Fibroblast of the aortic adventitia (primary cell): Measurements from ENCODE around the gene KLB. TPM values are rescaled to one million over a fixed set of nuclear protein-coding genes. Genes with fewer than 3 reads are reported as not detected.
"Not testable (repeated sequence)": the region's sequence is repeated elsewhere in the genome, so short reads cannot be mapped to it uniquely, and the experiment has no call there.

Experiments used
- DNase-seq: peaks from one replicate; pipeline ENCODE4 v3.0.0-alpha.2; 2010; ENCODE audit warnings: low read depth
- H3K4me3 ChIP-seq: 2 replicates; pipeline ENCODE4 v1.5.1; 2011; ENCODE audit warnings: low read depth, mild to moderate bottlenecking, control low read depth, low read length, moderate library complexity
- CTCF ChIP-seq: IDR thresholded peaks from 2 replicates; pipeline ENCODE4 v1.5.1; 2011; ENCODE audit warnings: mild to moderate bottlenecking, low read length, control low read depth, inconsistent platforms; ENCODE audit not compliant: insufficient read depth
- total RNA-seq: library from RNA; depleted of rRNA; stranded (reverse); fragments of >200 nt; gene quantifications from 2 replicates; pipeline ENCODE4 v1.2.3, GENCODE V29; 2012; ENCODE audit warnings: low replicate concordance

The KLB gene
- total RNA-seq, 1 donor, result under 0.01 TPM

GRCh38 chr4:39365830-39366771, 40.6 kb upstream of the KLB start, which contains the start of gene RFC1:
TSS of gene RFC1 (minus strand) at chr4:39366362. CDS start at chr4:39366241, 121 bp downstream.
- no peak for TF ChIP-seq CTCF
- peak; percentile 91 for DNase-seq
- H3K4me3 ChIP-seq, result peak within 1 kb of the TSS; percentile 95

DNA sequence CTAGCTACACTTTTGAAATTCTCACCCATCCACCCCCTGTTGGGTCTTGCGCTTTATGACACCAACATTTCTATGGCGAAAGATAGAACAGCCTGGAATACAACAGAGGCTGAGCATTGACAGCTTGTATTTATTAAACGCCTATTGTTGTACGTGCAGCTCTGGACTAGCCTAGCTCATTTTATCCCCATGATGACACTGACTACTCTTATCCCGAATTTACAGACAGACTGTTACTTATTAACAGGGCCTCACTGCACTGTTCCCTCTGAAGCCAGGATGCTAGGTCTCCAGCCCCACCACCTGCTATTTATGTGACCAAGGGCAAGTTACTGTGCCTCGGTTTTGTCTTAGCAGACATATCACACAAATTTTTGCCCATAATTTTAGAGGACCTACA, 39.6 kb upstream of the KLB start:
- no peak for DNase-seq
- TF ChIP-seq CTCF, result no peak
- H3K4me3 ChIP-seq, result no peak overlapping the region

- TF ChIP-seq CTCF, result no peak
- H3K4me3 ChIP-seq, result no peak overlapping the region
- DNase-seq, result no peak
Measured at GRCh38 chr4:39369301-39369700, 37.4 kb upstream of the KLB start.

DNA sequence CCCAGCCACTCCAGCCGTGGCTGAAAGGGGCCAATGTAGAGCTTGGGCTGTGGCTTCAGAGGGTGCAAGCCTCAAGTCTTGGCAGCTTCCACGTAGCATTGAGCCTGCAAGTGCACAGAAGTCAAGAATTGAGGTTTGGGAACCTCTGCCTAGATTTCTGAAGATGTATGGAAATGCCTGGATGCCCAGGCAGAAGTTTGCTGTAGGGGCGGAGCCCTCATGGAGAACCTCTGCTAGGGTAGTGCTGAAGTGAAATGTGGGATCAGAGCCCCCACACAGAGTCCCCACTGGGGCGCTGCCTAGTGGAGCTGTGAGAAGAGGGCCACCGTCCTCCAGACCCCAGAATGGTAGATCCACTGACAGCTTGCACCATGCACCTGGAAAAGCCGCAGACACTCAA, 35.5 kb upstream of the KLB start:
- not testable (repeated sequence) for DNase-seq, H3K4me3 ChIP-seq

DNA sequence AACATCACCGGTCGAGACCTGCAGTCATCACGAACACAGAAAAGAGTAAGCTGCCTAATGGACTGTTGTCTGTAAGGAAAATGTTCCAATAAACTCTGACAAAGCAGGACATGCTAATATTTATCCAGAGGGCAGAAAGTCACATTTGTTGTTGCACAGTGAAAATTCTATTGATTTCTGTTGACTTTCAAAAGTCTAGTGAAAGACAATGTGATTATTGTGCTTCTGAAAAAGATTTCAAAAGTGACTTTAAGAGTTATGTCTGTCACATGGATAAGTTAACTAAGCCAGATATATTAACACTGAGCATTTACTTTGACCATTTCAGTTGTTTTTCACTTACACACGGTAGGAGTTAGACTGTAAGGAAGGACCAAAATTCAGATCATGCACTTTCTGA, 31.3 kb upstream of the KLB start:
- no peak for DNase-seq
- no peak overlapping the region for H3K4me3 ChIP-seq
- no peak for TF ChIP-seq CTCF

DNA sequence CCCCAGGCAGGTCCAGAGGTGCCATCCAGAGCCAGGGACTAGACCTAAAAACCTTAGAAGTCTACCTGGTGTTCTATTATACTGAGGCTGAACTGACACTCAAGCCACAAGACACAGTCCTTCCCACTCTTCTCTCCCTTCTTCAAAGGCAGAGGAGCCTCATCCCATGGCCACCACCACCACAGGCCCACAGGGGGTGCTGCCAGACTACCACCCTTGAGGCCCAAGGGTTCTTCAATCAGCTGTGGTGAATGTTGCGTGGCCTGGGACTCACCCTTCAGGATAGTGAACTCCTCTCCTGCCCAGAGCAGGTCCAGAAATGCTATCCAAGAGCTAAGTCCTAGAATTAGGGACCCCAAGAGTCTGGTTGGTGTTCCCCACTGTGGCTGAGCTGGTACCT, 23.0 kb upstream of the KLB start:
- DNase-seq, result no peak
- TF ChIP-seq CTCF, result no peak
- H3K4me3 ChIP-seq, result no peak overlapping the region

DNA sequence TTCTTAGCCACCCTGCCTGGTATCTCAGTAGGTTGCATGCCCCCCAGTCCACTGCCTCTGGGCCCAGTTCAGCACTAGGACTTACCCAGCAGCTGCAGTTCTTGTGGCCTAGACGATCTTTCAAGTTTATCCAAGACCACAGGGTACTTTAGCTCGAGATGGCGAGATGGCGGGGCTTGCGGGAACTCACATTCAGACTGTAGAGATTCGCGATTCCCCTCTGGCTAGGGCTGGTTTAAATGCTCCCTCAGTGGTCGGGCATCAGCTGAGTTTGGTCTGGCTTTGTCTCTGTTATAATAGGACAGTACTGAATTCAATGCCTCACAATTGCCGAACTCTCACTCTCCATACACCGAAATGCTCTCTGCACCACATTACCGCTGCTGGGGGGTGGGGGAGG, 22.2 kb upstream of the KLB start:
- no peak for TF ChIP-seq CTCF
- no peak for DNase-seq
- no peak overlapping the region for H3K4me3 ChIP-seq
